ENCODE data around the gene DECR2.
A peak's percentile ranks its signal among the peaks of the same experiment; 100 is the strongest.

The DECR2 gene

GRCh38 chr16:424033-424622, 22.4 kb downstream of the DECR2 start:
- H3K4me3 ChIP-seq (ENCODE audit: low read length): no peak overlapping the region
- no peak for TF ChIP-seq ZNF274 (IDR thresholded peaks at IDR 0.05; ENCODE audit: low read depth, low read length)

DNA sequence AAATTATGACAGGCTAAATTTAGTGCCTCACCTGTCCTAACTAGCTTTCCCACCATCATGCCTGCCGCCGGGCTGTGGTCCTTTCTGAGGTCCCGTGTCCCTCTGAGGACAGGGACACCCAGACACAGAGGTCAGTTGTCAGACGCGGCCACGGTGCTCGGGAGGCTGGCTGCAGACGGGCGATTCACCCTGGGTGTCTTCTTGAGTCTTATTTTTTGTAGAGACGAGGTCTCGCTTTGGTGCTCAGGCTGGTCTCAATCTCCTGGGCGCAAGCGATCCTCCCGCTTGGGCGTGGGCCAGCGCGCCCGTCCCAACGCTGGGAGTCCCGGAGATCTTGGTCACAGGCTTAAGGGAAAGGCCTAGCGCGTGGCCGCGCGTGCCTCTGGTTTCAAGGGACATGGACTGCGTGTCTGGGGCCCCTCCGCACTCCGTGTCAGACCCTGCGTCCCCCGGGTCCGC, 23.0 kb downstream of the DECR2 start:
- TF ChIP-seq ZNF274 (IDR thresholded peaks at IDR 0.05; ENCODE audit: low read depth, low read length): no peak
- H3K4me3 ChIP-seq (ENCODE audit: low read length): peak overlapping the region; percentile 70; the same call in 1 of the 2 replicates

- H3K4me3 ChIP-seq (ENCODE audit: low read length): peak within 1 kb of the TSS; percentile 70
- TF ChIP-seq ZNF274 (IDR thresholded peaks at IDR 0.05; ENCODE audit: low read depth, low read length): no peak
These were observed 23.5 kb downstream of the DECR2 start, which contains the start of gene RAB11FIP3 for GRCh38 chr16:425082-425718. Gene RAB11FIP3 (plus strand): TSS chr16:425649. CDS start chr16:426007, 358 bp downstream.

GRCh38 chr16:425740-426114, 24.0 kb downstream of the DECR2 start:
- no peak for TF ChIP-seq ZNF274 (IDR thresholded peaks at IDR 0.05; ENCODE audit: low read depth, low read length)
- H3K4me3 ChIP-seq (ENCODE audit: low read length): peak overlapping the region; percentile 61

DNA sequence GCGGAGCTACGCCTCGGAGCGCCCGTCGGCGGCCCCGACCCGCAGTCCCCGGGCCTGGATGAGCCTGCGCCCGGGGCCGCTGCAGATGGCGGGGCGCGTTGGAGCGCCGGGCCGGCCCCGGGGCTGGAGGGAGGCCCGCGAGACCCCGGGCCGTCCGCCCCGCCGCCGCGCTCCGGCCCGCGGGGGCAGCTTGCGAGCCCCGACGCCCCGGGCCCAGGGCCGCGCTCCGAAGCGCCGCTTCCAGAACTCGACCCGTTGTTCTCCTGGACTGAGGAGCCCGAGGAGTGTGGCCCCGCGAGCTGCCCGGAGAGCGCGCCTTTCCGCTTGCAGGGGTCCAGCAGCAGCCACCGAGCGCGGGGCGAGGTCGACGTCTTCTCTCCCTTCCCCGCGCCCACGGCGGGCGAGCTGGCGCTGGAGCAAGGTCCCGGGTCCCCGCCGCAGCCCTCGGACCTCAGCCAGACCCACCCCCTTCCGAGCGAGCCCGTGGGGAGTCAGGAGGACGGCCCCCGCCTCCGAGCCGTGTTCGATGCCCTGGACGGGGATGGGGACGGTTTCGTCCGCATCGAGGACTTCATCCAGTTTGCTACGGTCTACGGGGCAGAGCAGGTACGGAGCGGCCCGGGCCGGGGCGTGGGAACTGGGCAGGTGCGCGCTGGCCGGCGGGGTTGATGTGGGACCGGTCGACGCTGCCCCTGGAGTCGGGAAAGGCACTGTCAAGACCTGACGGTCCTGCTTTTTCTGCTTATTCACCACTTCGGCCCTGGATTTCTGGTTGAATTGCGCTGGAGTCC, 24.6 kb downstream of the DECR2 start:
- peak overlapping the region; percentile 61 for H3K4me3 ChIP-seq (ENCODE audit: low read length)
- TF ChIP-seq ZNF274 (IDR thresholded peaks at IDR 0.05; ENCODE audit: low read depth, low read length): no peak

GRCh38 chr16:426906-427249, 25.2 kb downstream of the DECR2 start:
- peak overlapping the region; percentile 61 for H3K4me3 ChIP-seq (ENCODE audit: low read length)
- TF ChIP-seq ZNF274 (IDR thresholded peaks at IDR 0.05; ENCODE audit: low read depth, low read length): no peak

- peak overlapping the region; percentile 61 for H3K4me3 ChIP-seq (ENCODE audit: low read length)
- no peak for TF ChIP-seq ZNF274 (IDR thresholded peaks at IDR 0.05; ENCODE audit: low read depth, low read length)
These were observed 25.6 kb downstream of the DECR2 start for GRCh38 chr16:427250-427649.

- H3K4me3 ChIP-seq (ENCODE audit: low read length): no peak overlapping the region
- TF ChIP-seq ZNF274 (IDR thresholded peaks at IDR 0.05; ENCODE audit: low read depth, low read length): no peak
These were observed 29.2 kb downstream of the DECR2 start for GRCh38 chr16:430904-431303.

GRCh38 chr16:440627-441026, 38.9 kb downstream of the DECR2 start:
- H3K4me3 ChIP-seq (ENCODE audit: low read length): no peak overlapping the region
- no peak for TF ChIP-seq ZNF274 (IDR thresholded peaks at IDR 0.05; ENCODE audit: low read depth, low read length)

DNA sequence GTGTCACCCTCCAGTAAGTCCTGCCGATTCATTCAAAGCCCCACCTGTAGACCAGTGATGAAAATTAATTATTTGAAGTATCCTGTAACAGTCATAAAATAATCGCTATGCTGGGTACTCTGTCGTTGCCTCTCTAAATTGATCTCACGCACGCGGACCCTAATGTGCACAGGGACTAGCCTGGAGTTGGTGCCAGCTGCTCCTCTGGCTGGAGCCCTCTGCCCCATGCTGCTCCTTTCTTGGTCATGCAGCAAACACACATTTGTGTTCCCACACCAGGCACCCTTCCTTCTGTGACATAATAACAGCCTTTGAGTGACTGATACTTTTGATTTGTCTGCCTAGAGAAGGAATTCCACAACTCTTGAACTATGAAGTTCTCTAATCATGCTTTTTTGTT, 39.8 kb downstream of the DECR2 start:
- no peak for TF ChIP-seq ZNF274 (IDR thresholded peaks at IDR 0.05; ENCODE audit: low read depth, low read length)
- no peak overlapping the region for H3K4me3 ChIP-seq (ENCODE audit: low read length)

- H3K4me3 ChIP-seq (ENCODE audit: low read length): no peak overlapping the region
- TF ChIP-seq ZNF274 (IDR thresholded peaks at IDR 0.05; ENCODE audit: low read depth, low read length): no peak
These were observed 41.3 kb downstream of the DECR2 start for GRCh38 chr16:442976-443375.

GRCh38 chr16:444027-444426, 42.3 kb downstream of the DECR2 start:
- H3K4me3 ChIP-seq (ENCODE audit: low read length): no peak overlapping the region
- TF ChIP-seq ZNF274 (IDR thresholded peaks at IDR 0.05; ENCODE audit: low read depth, low read length): no peak

GRCh38 chr16:445566-445965, 43.9 kb downstream of the DECR2 start:
- H3K4me3 ChIP-seq (ENCODE audit: low read length): no peak overlapping the region
- no peak for TF ChIP-seq ZNF274 (IDR thresholded peaks at IDR 0.05; ENCODE audit: low read depth, low read length)

GRCh38 chr16:450385-450784, 48.7 kb downstream of the DECR2 start:
- TF ChIP-seq ZNF274 (IDR thresholded peaks at IDR 0.05; ENCODE audit: low read depth, low read length): no peak
- no peak overlapping the region for H3K4me3 ChIP-seq (ENCODE audit: low read length)
